ENCODE results near the gene SCAMP4.
"Not testable (repeated sequence)": the region's sequence is repeated elsewhere in the genome, so short reads cannot be mapped to it uniquely, and the experiment has no call there.

SCAMP4 gene

GRCh38 chr19:1866693-1867348 is 38.4 kb upstream of the SCAMP4 start:
- no peak for DNase-seq

- DNase-seq = no peak
Measured at GRCh38 chr19:1867349-1867724, 37.9 kb upstream of the SCAMP4 start.

GRCh38 chr19:1868971-1869370 is 36.2 kb upstream of the SCAMP4 start:
- no peak for DNase-seq

- no peak for DNase-seq
Measured at GRCh38 chr19:1871140-1871597, 34.0 kb upstream of the SCAMP4 start.

- DNase-seq = no peak
Measured at GRCh38 chr19:1871630-1872029, 33.6 kb upstream of the SCAMP4 start.

GRCh38 chr19:1872807-1873523 is 32.2 kb upstream of the SCAMP4 start:
- DNase-seq = no peak

GRCh38 chr19:1873524-1874473 is 31.4 kb upstream of the SCAMP4 start:
- peak in 9 of 14 donors; percentile 36 to 68 (median 64) for DNase-seq

GRCh38 chr19:1874554-1875185 is 30.5 kb upstream of the SCAMP4 start:
- no peak for DNase-seq

- DNase-seq = not testable (repeated sequence)
Measured at GRCh38 chr19:1875265-1875645, 29.9 kb upstream of the SCAMP4 start.

GRCh38 chr19:1875646-1876495 is 29.3 kb upstream of the SCAMP4 start:
- peak; percentile 57 to 92 (median 84) for DNase-seq

GRCh38 chr19:1876496-1877279 is 28.5 kb upstream of the SCAMP4 start:
- not testable (repeated sequence) for DNase-seq

- DNase-seq = not testable (repeated sequence)
Measured at GRCh38 chr19:1877280-1877660, 27.9 kb upstream of the SCAMP4 start.

- DNase-seq = peak in 1 of 14 donors; percentile 75
Measured at GRCh38 chr19:1878583-1878982, 26.6 kb upstream of the SCAMP4 start.

GRCh38 chr19:1879982-1880381 is 25.2 kb upstream of the SCAMP4 start:
- not testable (repeated sequence) for DNase-seq

- peak in 1 of 14 donors; percentile 69 for DNase-seq
Measured at GRCh38 chr19:1880611-1881392, 24.4 kb upstream of the SCAMP4 start.

GRCh38 chr19:1881393-1882088 is 23.7 kb upstream of the SCAMP4 start:
- peak in 2 of 14 donors; percentile 27 to 50 for DNase-seq

- DNase-seq = peak in 9 of 14 donors; percentile 36 to 75 (median 47)
Measured at GRCh38 chr19:1882089-1882785, 23.0 kb upstream of the SCAMP4 start.

Measured in C1 segment of cervical spinal cord (tissue), 14 donors.